Stimulated activated CD8-positive, alpha-beta memory T cell treated with anti-CD3 and anti-CD28 coated beads, Interleukin-12 subunit alpha, Interleukin-12 subunit beta, amount 100 ng/mL, for 24 hours (primary cell): ENCODE data around the gene PLD5.
"Not testable (repeated sequence)": the region's sequence is repeated elsewhere in the genome, so short reads cannot be mapped to it uniquely, and the experiment has no call there.

Source experiments
- DNase-seq: peaks from one replicate; pipeline ENCODE4 v3.0.0-alpha.2; 2020; ENCODE audit errors: extremely low read depth

PLD5 gene

DNA sequence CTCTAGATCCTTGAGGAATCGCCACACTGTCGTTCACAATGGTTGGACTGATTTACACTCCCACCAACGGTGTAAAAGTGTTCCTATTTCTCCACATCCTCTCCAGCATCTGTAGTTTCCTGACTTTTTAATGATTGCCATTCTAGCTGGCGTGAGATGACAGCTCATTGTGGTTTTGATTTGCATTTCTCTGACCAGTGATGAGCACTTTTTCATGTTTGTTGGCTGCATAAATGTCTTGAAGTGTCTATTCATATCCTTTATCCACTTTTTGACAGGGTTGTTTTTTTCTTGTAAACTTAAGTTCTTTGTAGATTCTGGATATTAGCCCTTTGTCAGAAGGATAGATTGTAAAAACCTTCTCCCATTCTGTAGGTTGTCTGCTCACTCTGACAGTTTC, 465.9 kb downstream of the PLD5 start:
- DNase-seq = not testable (repeated sequence)

- not testable (repeated sequence) for DNase-seq
Observed at GRCh38 chr1:242058181-242058580, 466.3 kb downstream of the PLD5 start.

DNA sequence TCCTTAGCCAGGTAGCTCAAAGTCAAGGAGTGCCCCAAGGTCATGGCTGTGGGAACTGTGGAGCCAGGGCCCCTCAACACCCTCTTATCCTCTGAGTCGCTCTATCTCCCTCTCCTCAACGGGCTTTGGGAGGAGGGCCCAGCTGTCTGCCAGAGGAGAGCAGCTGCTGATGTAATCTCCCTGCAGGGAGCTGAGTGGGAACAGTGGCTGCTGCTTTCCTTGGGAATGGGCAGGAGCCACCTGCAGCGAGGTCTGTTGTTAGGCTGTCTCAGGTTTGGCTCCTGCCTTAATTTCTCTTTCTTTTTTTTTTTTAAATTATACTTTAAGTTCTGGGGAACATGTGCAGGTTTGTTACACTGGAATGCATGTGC, 466.8 kb downstream of the PLD5 start:
- DNase-seq = no peak

GRCh38 chr1:242056988-242057744, 467.3 kb downstream of the PLD5 start:
- DNase-seq = no peak

GRCh38 chr1:242055749-242056320, 468.7 kb downstream of the PLD5 start:
- DNase-seq = no peak

- no peak for DNase-seq
Observed at GRCh38 chr1:242043165-242043564, 481.3 kb downstream of the PLD5 start.

GRCh38 chr1:242034392-242034791, 490.1 kb downstream of the PLD5 start:
- DNase-seq = no peak

- no peak for DNase-seq
Observed at GRCh38 chr1:242033447-242033846, 491.1 kb downstream of the PLD5 start.
